GM21737 (cell line): Measurements from ENCODE around the gene RTL1.

ENCODE experiments used
- ATAC-seq: cut with Tn5 transposase; IDR thresholded peaks from one replicate; pipeline ENCODE4 v1.9.1; 2021; ENCODE audit warnings: mild to moderate bottlenecking, moderate library complexity; ENCODE audit not compliant: unreplicated experiment

RTL1 gene

GRCh38 chr14:100882026-100882967, 21.2 kb downstream of the RTL1 start:
- ATAC-seq, result no peak

- no peak for ATAC-seq
These were observed 22.1 kb downstream of the RTL1 start for GRCh38 chr14:100881211-100882025.

- ATAC-seq, result no peak
These were observed 23.0 kb downstream of the RTL1 start for GRCh38 chr14:100880271-100881101.

GRCh38 chr14:100879782-100880181, 23.7 kb downstream of the RTL1 start:
- ATAC-seq, result no peak

- ATAC-seq, result no peak
These were observed 24.3 kb downstream of the RTL1 start for GRCh38 chr14:100879194-100879593.

GRCh38 chr14:100878271-100879146, 25.0 kb downstream of the RTL1 start:
- no peak for ATAC-seq

GRCh38 chr14:100875861-100876590, 27.5 kb downstream of the RTL1 start:
- no peak for ATAC-seq

- no peak for ATAC-seq
These were observed 28.4 kb downstream of the RTL1 start for GRCh38 chr14:100875126-100875525.

- no peak for ATAC-seq
These were observed 29.0 kb downstream of the RTL1 start for GRCh38 chr14:100874411-100875091.

GRCh38 chr14:100874051-100874410, 29.5 kb downstream of the RTL1 start:
- no peak for ATAC-seq

GRCh38 chr14:100873096-100873482, 30.4 kb downstream of the RTL1 start:
- ATAC-seq, result no peak

GRCh38 chr14:100872259-100873095, 31.0 kb downstream of the RTL1 start:
- no peak for ATAC-seq

- no peak for ATAC-seq
These were observed 32.0 kb downstream of the RTL1 start for GRCh38 chr14:100871234-100872186.

GRCh38 chr14:100868621-100869370, 34.7 kb downstream of the RTL1 start:
- no peak for ATAC-seq

GRCh38 chr14:100867631-100868315, 35.7 kb downstream of the RTL1 start:
- no peak for ATAC-seq
